ENCODE measurements around the gene JUN. TPM values are rescaled to one million over a fixed set of nuclear protein-coding genes. Genes with fewer than 3 reads are reported as not detected.

The JUN gene
- total and polyA plus RNA-seq, 2 of the 4 experiments (the other 2 are of a cell fraction), result 46.6 to 89.1 TPM

GRCh38 chr1:58765006-58765405, 18.8 kb downstream of the JUN start:
- Histone ChIP-seq H2AFZ (replicated peaks; ENCODE audit: low read length, poor library complexity) (no peak overlapping the region), H3K79me1 (ENCODE audit: low read depth in 1 of 2, low read length in 2 of 2) (peaks cover 0 to 18% of the 10 kb centered on the region in 2 experiments; a peak in 2 of 4 replicates), H2BK5ac (ENCODE audit: low read depth, low read length, poor library complexity, severe bottlenecking) (peak overlapping the region; percentile 100), H4K20me1 (ENCODE audit: insufficient read depth, low read length) (no peaks in the 10 kb centered on the region), H4K5ac (ENCODE audit: low read depth, low read length) (peak overlapping the region; percentile 79; the same call in 1 of the 2 replicates), H3K9me3 (ENCODE audit: control insufficient read depth, insufficient read depth, low read length) (no peaks in the 10 kb centered on the region), H2AK5ac (ENCODE audit: low read depth, low read length) (peak overlapping the region; percentile 80), H2AK9ac (replicated peaks; ENCODE audit: low read depth, low read length, poor library complexity) (no peak overlapping the region), H2BK120ac (ENCODE audit: low read depth, low read length) (peak overlapping the region; percentile 98), H3K4me3 (ENCODE audit: insufficient read depth, low read depth, low read length) (no peak overlapping the region), H3K56ac (ENCODE audit: extremely low read depth, insufficient read depth, low read length) (peak overlapping the region; percentile 93), H3K14ac (replicated peaks; ENCODE audit: low read depth, low read length) (peak overlapping the region; percentile 91), H3K4me2 (ENCODE audit: low read depth, low read length) (no peak overlapping the region; the same call in 1 of the 2 replicates), H3K4me1 (ENCODE audit: control insufficient read depth, insufficient read depth, low read length) (peaks cover 28% of the 10 kb centered on the region), H2BK20ac (ENCODE audit: low read depth, low read length) (peak overlapping the region; percentile 98), H3K36me3 (ENCODE audit: control insufficient read depth, insufficient read depth, low read length) (no peaks in the 10 kb centered on the region), H3K18ac (ENCODE audit: low read depth, low read length) (peak overlapping the region; percentile 88), H4K91ac (ENCODE audit: insufficient read depth, low read depth, low read length) (peak overlapping the region; percentile 86), H3K4ac (ENCODE audit: low read depth, low read length) (peak overlapping the region; percentile 97), H3K23ac (ENCODE audit: low read depth, low read length) (peak overlapping the region; percentile 93), H3K27me3 (ENCODE audit: control insufficient read depth, insufficient read depth, low read length) (no peaks in the 10 kb centered on the region), H4K8ac (ENCODE audit: low read depth in 2 of 2, low read length in 2 of 2) (peak overlapping the region; percentile 86 to 95), H3K9me1 (ENCODE audit: insufficient read depth, low read length) (peaks cover 11% of the 10 kb centered on the region), H3K27ac (ENCODE audit: insufficient read depth, low read length) (peak overlapping the region; percentile 90), H2BK15ac (ENCODE audit: low read depth, low read length) (peak overlapping the region; percentile 76; the same call in 2 of the 3 replicates), H3K9ac (ENCODE audit: low read depth, low read length) (peak overlapping the region; percentile 60; the same call in 1 of the 2 replicates)
- in situ Hi-C loops (cut with MboI; ENCODE audit: low sequenced_read_pairs), result no loop called here
- CTCF ChIA-PET, result no interaction called here
- intact Hi-C loops (cut with micrococcal nuclease), result loop anchor here (5.0 to 10.0 kb wide), 2 partner anchors 70 to 248 kb away; no protein-coding TSS in a partner anchor
- dilution Hi-C loops (cut with HindIII; ENCODE audit: low sequenced_read_pairs, unreplicated experiment), result no loop called here
- DNase-seq (peak; percentile 51), ATAC-seq (ENCODE audit: low read depth) (no peak)
- BruUV-seq (replicated peaks), result no TSS peak
- TF ChIP-seq MAFK (IDR thresholded peaks at IDR 0.05; ENCODE audit: low read depth, low read length) (0 out of 2 replicates have a peak, but pooled peaks have one; percentile 7), POLR2A (IDR thresholded peaks at IDR 0.05; ENCODE audit: low read depth, low read length) (no peak)
- POLR2A ChIA-PET (ENCODE audit: unreplicated experiment), result interaction anchor here (1.5 kb wide), 1 partner anchor 10 kb away, joined by 5 read pairs; no protein-coding TSS in a partner anchor

All from IMR-90 (cell line).